ENCODE measurements around the gene IFNAR1.
A peak's percentile ranks its signal among the peaks of the same experiment; 100 is the strongest.
"Not testable (repeated sequence)": the region's sequence is repeated elsewhere in the genome, so short reads cannot be mapped to it uniquely, and the experiment has no call there.

Gene IFNAR1

DNA sequence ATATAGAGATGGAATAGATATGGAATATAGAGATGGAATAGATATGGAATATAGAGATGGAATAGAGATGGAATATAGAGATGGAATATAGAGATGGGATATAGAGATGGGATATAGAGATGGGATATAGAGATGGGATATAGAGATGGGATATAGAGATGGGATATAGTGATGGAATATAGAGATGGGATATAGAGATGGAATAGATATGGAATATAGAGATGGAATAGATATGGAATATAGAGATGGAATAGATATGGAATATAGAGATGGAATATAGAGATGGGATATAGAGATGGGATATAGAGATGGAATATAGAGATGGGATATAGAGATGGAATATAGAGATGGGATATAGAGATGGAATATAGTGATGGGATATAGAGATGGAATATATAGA lies 1.2 kb upstream of the IFNAR1 start:
- H3K36me3 ChIP-seq (ENCODE audit: insufficient read depth, low read length); H2AFZ ChIP-seq (ENCODE audit: low read length, unreplicated experiment); H3K27me3 ChIP-seq (ENCODE audit: insufficient read depth, low read length); H3K27ac ChIP-seq (ENCODE audit: low read depth, low read length): not testable (repeated sequence)
- Histone ChIP-seq H3K4me1 (ENCODE audit: control insufficient read depth, insufficient read depth, low read length, unreplicated experiment) (peaks cover 10% of the 10 kb centered on the region), H3K4me3 (ENCODE audit: low read depth, low read length) (peak overlapping the region; percentile 91), H3K79me2 (ENCODE audit: control insufficient read depth, insufficient read depth, low read length, unreplicated experiment) (peaks cover 32% of the 10 kb centered on the region)

DNA sequence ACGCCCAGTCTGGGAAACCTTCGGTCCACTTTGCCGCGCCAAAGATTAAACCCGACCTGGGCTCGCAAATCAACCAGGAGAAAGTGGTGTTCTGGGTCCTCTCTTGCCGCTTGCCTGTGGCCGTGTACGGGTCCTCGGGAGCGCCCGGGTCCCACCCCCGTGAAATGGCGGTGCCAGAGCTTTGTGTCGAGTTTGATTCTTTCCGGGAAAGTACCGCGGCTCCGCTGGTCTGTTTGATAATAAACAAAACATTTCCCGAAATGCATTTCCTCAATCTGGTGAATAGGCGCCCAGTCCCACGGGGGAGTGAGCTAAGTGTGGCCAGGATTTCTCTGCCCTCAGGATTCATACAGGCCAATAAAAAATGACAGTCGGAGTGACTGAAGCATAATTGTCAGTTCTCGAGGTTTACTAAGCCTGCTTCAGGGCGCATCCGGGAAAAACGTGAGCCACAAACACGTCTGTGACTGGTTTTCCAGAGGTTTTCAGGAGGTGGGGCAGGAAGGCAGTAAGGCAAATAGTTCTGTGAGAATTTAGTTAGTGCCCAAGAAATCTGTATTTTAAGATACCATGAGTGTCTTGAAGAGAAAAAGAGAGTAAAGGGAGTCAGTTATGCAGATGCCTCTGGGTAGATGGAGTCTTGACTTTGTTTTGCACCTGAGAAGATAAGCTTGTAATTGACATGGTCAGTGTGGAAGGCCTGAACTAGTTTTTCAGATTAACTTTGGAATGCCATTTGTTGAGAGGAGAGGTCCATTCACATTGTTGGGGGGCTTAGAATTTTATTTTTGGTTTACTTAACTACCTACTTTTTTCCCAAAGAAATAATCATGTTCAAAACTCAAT lies 675 bp downstream of the IFNAR1 start:
- peaks cover 10% of the 10 kb centered on the region for H3K4me1 ChIP-seq (ENCODE audit: control insufficient read depth, insufficient read depth, low read length, unreplicated experiment)
- peaks cover 47% of the 10 kb centered on the region for H3K79me2 ChIP-seq (ENCODE audit: control insufficient read depth, insufficient read depth, low read length, unreplicated experiment)
- peak overlapping the region; percentile 91 for H3K4me3 ChIP-seq (ENCODE audit: low read depth, low read length)
- peak overlapping the region; percentile 83 for H3K27ac ChIP-seq (ENCODE audit: low read depth, low read length)
- H2AFZ ChIP-seq (ENCODE audit: low read length, unreplicated experiment): peak overlapping the region; percentile 99
- H3K36me3 ChIP-seq (ENCODE audit: insufficient read depth, low read length): peaks cover 3% of the 10 kb centered on the region; the same call in 1 of the 2 replicates
- no peaks in the 10 kb centered on the region for H3K27me3 ChIP-seq (ENCODE audit: insufficient read depth, low read length)

DNA sequence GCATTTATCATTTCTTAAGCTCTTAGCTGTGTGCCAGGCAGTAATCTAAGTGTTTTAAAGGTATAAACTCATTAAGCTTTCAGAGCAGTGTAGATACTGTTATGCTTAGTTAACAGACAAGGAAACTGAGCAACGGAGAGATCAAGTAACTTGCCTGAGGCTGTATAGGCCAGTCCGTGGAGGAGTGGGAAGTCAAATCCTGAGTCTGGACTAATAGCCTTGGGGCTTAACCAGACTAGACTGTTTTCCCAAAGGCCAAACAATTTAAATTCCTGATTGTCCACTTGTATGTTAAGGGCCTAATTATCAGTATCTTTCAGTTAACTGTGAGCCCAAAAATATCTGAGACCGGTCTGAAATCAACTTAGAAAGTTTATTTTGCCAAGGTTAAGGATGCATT lies 2.6 kb downstream of the IFNAR1 start:
- H3K27me3 ChIP-seq (ENCODE audit: insufficient read depth, low read length): no peaks in the 10 kb centered on the region
- no peak overlapping the region for H2AFZ ChIP-seq (ENCODE audit: low read length, unreplicated experiment)
- H3K4me1 ChIP-seq (ENCODE audit: control insufficient read depth, insufficient read depth, low read length, unreplicated experiment): peaks cover 10% of the 10 kb centered on the region
- no peak overlapping the region for H3K4me3 ChIP-seq (ENCODE audit: low read depth, low read length)
- H3K36me3 ChIP-seq (ENCODE audit: insufficient read depth, low read length): peaks cover 20% of the 10 kb centered on the region
- H3K79me2 ChIP-seq (ENCODE audit: control insufficient read depth, insufficient read depth, low read length, unreplicated experiment): peaks cover 56% of the 10 kb centered on the region
- no peak overlapping the region for H3K27ac ChIP-seq (ENCODE audit: low read depth, low read length)

DNA sequence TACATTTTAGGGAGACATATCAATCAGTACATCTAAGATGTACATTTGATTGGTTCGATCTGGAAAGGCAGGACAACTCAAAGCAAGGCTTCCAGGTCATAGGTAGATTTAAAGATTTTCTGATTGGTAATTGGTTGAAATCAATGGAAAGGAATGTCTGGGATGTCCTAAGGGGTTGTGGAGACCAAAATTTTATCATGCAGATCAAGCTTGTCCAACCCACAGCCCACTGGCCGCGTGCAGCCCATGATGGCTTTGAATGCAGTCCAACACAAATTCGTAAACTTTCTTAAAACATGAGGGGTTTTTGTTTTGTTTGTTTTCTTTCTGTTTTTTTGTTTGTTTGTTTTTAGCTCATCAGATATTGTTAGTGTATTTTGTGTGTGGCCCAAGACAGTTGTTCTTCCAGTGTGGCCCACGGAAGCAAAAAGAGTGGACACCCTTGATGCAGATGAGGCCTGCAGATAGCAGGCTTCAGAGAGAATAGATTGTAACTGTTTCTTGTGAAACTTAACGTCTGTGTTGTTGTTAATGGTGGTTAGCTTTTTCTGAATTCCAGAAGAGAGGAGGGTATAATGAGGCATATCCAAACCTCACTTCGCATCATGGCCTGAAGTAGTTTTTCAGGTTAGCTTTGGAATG lies 3.1 kb downstream of the IFNAR1 start:
- H3K4me3 ChIP-seq (ENCODE audit: low read depth, low read length): no peak overlapping the region
- no peak overlapping the region for H3K27ac ChIP-seq (ENCODE audit: low read depth, low read length)
- H3K4me1 ChIP-seq (ENCODE audit: control insufficient read depth, insufficient read depth, low read length, unreplicated experiment): peaks cover 10% of the 10 kb centered on the region
- peaks cover 56% of the 10 kb centered on the region for H3K79me2 ChIP-seq (ENCODE audit: control insufficient read depth, insufficient read depth, low read length, unreplicated experiment)
- H3K36me3 ChIP-seq (ENCODE audit: insufficient read depth, low read length): peaks cover 21% of the 10 kb centered on the region
- H3K27me3 ChIP-seq (ENCODE audit: insufficient read depth, low read length): no peaks in the 10 kb centered on the region
- H2AFZ ChIP-seq (ENCODE audit: low read length, unreplicated experiment): no peak overlapping the region

DNA sequence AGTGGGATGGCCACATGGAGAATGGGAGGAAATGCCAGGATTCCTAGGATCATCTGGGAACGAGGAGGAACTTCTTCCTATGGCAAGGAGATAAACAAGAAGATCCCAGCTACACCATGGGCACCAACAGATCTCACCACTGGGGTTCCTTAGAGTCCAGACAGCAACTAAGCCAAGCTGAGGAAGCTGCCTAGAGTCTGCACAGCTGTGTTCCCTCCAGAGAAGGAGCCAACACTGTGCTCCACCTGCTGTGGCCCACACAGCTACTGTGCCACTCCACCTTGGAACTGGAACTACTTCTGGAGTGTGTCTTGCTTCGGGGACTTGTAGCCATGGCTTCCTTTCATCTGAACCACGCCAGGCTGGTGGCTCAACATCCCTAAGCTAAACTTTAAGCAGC lies 6.0 kb downstream of the IFNAR1 start:
- peaks cover 10% of the 10 kb centered on the region for H3K4me1 ChIP-seq (ENCODE audit: control insufficient read depth, insufficient read depth, low read length, unreplicated experiment)
- peaks cover 65% of the 10 kb centered on the region for H3K79me2 ChIP-seq (ENCODE audit: control insufficient read depth, insufficient read depth, low read length, unreplicated experiment)
- peaks cover 24% of the 10 kb centered on the region for H3K36me3 ChIP-seq (ENCODE audit: insufficient read depth, low read length)
- no peaks in the 10 kb centered on the region for H3K27me3 ChIP-seq (ENCODE audit: insufficient read depth, low read length)
- no peak overlapping the region for H3K4me3 ChIP-seq (ENCODE audit: low read depth, low read length)
- no peak overlapping the region for H3K27ac ChIP-seq (ENCODE audit: low read depth, low read length)
- H2AFZ ChIP-seq (ENCODE audit: low read length, unreplicated experiment): no peak overlapping the region

DNA sequence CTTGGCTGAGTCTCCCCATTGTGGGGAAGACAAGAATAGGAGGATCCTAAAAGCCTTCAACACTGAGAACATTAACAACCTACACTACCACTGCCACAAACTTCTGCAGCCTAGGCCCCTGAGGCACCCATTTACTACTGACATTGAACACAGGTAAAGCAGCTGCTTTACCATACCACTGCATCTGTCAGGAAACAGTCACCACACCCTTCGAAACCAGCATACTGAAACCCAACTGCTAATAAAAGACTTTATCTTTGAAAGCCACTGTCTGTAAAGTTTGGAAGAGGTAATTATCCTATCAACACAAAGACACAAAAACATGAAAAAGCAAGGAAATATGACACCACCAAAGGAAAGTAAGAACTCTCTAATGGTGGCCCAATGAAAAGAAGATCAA lies 7.4 kb downstream of the IFNAR1 start:
- Histone ChIP-seq H3K4me1 (ENCODE audit: control insufficient read depth, insufficient read depth, low read length, unreplicated experiment) (peaks cover 2% of the 10 kb centered on the region), H3K27me3 (ENCODE audit: insufficient read depth, low read length) (no peaks in the 10 kb centered on the region), H3K4me3 (ENCODE audit: low read depth, low read length) (no peak overlapping the region), H3K36me3 (ENCODE audit: insufficient read depth, low read length) (peaks cover 24% of the 10 kb centered on the region), H3K27ac (ENCODE audit: low read depth, low read length) (no peak overlapping the region), H3K79me2 (ENCODE audit: control insufficient read depth, insufficient read depth, low read length, unreplicated experiment) (peaks cover 51% of the 10 kb centered on the region), H2AFZ (ENCODE audit: low read length, unreplicated experiment) (no peak overlapping the region)

DNA sequence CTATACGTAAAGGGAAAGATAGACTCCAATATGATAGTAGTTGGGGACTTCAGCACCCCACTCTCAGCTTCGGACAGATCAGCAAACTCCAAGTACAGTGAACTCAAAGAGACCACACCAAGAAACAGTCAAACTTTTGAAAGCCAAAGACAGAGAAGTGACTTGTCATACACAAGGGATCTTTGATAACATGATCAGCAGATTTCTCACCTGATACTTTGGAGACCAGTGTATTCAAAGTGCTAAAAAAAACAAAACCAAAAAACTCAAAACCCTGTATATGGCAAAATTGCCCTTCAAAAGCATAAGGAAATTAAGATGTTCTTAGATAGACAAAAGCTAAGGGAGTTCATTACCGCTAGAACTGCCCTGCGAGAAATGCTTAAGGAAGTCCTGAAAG lies 9.4 kb downstream of the IFNAR1 start:
- H3K4me1 ChIP-seq (ENCODE audit: control insufficient read depth, insufficient read depth, low read length, unreplicated experiment): no peaks in the 10 kb centered on the region
- peaks cover 24% of the 10 kb centered on the region for H3K36me3 ChIP-seq (ENCODE audit: insufficient read depth, low read length)

DNA sequence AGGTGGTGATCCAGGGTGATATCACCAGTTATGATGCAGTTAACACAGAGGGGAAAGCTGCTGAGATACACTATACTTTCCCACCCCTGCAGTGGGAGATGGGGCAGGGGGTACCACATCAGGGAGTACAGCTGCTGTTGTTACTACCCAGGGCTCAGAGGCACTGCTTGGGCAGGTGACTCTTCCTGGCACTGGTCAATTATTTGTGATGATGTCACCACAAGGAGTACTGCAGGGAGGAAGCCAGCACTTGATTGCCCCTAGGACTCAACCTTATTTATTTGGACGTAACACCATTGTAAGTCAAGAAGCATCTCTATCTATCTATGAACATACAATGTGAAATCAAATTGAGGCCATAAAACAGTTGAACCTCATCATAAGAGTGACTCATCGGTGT lies 10.1 kb downstream of the IFNAR1 start:
- H3K27me3 ChIP-seq (ENCODE audit: insufficient read depth, low read length): no peaks in the 10 kb centered on the region
- no peaks in the 10 kb centered on the region for H3K4me1 ChIP-seq (ENCODE audit: control insufficient read depth, insufficient read depth, low read length, unreplicated experiment)
- H3K79me2 ChIP-seq (ENCODE audit: control insufficient read depth, insufficient read depth, low read length, unreplicated experiment): peaks cover 28% of the 10 kb centered on the region
- no peak overlapping the region for H2AFZ ChIP-seq (ENCODE audit: low read length, unreplicated experiment)
- no peak overlapping the region for H3K27ac ChIP-seq (ENCODE audit: low read depth, low read length)
- H3K4me3 ChIP-seq (ENCODE audit: low read depth, low read length): no peak overlapping the region
- H3K36me3 ChIP-seq (ENCODE audit: insufficient read depth, low read length): peaks cover 24% of the 10 kb centered on the region

More for the DNA sequence above, 9.4 kb downstream of the IFNAR1 start:
- H3K27me3 ChIP-seq (ENCODE audit: insufficient read depth, low read length): no peaks in the 10 kb centered on the region
- no peak overlapping the region for H3K4me3 ChIP-seq (ENCODE audit: low read depth, low read length)
- H3K27ac ChIP-seq (ENCODE audit: low read depth, low read length): no peak overlapping the region
- no peak overlapping the region for H2AFZ ChIP-seq (ENCODE audit: low read length, unreplicated experiment)
- peaks cover 34% of the 10 kb centered on the region for H3K79me2 ChIP-seq (ENCODE audit: control insufficient read depth, insufficient read depth, low read length, unreplicated experiment)

DNA sequence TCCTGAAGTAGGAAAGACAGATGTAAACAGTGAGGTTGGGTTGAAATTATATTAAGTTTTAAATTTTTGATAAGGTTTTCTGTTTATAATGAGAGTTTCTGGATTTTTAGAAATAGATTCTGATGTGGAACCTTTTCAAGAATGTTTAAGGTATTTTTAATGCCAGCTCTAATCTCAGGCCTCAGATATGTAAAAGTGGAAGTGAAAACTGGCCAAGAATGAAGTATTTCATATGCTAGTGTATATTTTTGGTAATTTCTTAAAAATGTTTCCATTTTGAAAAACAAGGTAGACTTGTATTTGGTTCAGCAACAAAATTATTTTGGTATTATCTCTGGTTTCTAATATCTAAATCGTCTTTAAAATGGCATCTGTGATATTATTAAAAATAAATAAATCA lies 14.4 kb downstream of the IFNAR1 start:
- no peak overlapping the region for H2AFZ ChIP-seq (ENCODE audit: low read length, unreplicated experiment)
- no peaks in the 10 kb centered on the region for H3K27me3 ChIP-seq (ENCODE audit: insufficient read depth, low read length)
- H3K36me3 ChIP-seq (ENCODE audit: insufficient read depth, low read length): peaks cover 20% of the 10 kb centered on the region
- no peaks in the 10 kb centered on the region for H3K4me1 ChIP-seq (ENCODE audit: control insufficient read depth, insufficient read depth, low read length, unreplicated experiment)
- no peak overlapping the region for H3K27ac ChIP-seq (ENCODE audit: low read depth, low read length)
- H3K79me2 ChIP-seq (ENCODE audit: control insufficient read depth, insufficient read depth, low read length, unreplicated experiment): peaks cover 10% of the 10 kb centered on the region
- H3K4me3 ChIP-seq (ENCODE audit: low read depth, low read length): no peak overlapping the region

DNA sequence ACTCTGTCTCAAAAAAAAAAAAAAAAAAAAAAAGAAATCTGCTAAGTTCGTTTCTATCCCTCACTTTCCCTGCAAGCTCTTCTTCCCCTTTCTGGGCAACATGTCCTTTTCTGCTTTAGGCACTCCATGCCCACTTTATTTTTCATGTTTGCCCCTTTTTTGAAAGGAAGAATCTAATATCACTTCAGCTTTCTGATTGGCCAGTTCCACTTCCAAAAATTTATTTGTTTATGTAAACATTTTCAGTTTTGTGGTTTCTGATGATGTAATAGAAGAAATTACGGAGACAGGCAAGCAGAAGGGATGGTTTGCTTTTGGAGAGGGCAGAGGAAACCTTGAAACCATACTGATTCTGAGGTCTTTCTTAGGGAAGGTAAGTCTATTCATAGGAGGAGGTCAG lies 15.1 kb downstream of the IFNAR1 start:
- Histone ChIP-seq H3K79me2 (ENCODE audit: control insufficient read depth, insufficient read depth, low read length, unreplicated experiment) (peaks cover 3% of the 10 kb centered on the region), H2AFZ (ENCODE audit: low read length, unreplicated experiment) (no peak overlapping the region), H3K27ac (ENCODE audit: low read depth, low read length) (no peak overlapping the region), H3K36me3 (ENCODE audit: insufficient read depth, low read length) (peaks cover 19% of the 10 kb centered on the region), H3K27me3 (ENCODE audit: insufficient read depth, low read length) (no peaks in the 10 kb centered on the region), H3K4me1 (ENCODE audit: control insufficient read depth, insufficient read depth, low read length, unreplicated experiment) (no peaks in the 10 kb centered on the region), H3K4me3 (ENCODE audit: low read depth, low read length) (no peak overlapping the region)

DNA sequence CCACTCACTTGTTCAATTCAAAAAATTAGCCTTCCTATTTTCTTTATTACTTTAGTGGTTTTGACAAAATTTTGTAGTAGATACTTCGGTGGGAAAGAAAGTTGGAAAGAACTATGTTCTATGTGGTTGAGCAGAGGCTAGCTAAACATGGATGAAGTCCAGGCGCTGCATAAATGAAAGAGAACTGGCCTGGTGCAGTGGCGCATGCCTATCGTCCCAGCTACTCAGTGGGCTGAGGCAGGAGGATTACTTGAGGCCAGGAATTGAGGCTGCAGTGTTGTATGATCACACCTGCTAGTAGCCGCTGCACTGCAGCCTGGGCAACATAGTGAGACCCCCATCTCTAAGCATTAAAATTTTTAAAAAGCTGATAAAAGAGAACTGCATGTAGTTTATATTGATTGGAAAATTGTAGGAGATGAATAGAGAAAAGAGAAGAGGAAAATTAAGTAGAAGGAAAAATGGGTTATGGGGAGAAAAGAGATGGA lies 21.0 kb downstream of the IFNAR1 start:
- H2AFZ ChIP-seq (ENCODE audit: low read length, unreplicated experiment): no peak overlapping the region
- peaks cover 30% of the 10 kb centered on the region for H3K36me3 ChIP-seq (ENCODE audit: insufficient read depth, low read length)
- H3K4me3 ChIP-seq (ENCODE audit: low read depth, low read length): no peak overlapping the region
- H3K27ac ChIP-seq (ENCODE audit: low read depth, low read length): no peak overlapping the region
- H3K27me3 ChIP-seq (ENCODE audit: insufficient read depth, low read length): no peaks in the 10 kb centered on the region
- no peaks in the 10 kb centered on the region for H3K79me2 ChIP-seq (ENCODE audit: control insufficient read depth, insufficient read depth, low read length, unreplicated experiment)
- no peaks in the 10 kb centered on the region for H3K4me1 ChIP-seq (ENCODE audit: control insufficient read depth, insufficient read depth, low read length, unreplicated experiment)
